ENCODE data around the gene PGA4. TPM values are rescaled to one million over a fixed set of nuclear protein-coding genes. Genes with fewer than 3 reads are reported as not detected.

PGA4 gene
- total and polyA plus RNA-seq, 9 of the 15 experiments (the other 6 are each of a cell fraction or from before 2014, with no cell fraction given) = not detected

DNA sequence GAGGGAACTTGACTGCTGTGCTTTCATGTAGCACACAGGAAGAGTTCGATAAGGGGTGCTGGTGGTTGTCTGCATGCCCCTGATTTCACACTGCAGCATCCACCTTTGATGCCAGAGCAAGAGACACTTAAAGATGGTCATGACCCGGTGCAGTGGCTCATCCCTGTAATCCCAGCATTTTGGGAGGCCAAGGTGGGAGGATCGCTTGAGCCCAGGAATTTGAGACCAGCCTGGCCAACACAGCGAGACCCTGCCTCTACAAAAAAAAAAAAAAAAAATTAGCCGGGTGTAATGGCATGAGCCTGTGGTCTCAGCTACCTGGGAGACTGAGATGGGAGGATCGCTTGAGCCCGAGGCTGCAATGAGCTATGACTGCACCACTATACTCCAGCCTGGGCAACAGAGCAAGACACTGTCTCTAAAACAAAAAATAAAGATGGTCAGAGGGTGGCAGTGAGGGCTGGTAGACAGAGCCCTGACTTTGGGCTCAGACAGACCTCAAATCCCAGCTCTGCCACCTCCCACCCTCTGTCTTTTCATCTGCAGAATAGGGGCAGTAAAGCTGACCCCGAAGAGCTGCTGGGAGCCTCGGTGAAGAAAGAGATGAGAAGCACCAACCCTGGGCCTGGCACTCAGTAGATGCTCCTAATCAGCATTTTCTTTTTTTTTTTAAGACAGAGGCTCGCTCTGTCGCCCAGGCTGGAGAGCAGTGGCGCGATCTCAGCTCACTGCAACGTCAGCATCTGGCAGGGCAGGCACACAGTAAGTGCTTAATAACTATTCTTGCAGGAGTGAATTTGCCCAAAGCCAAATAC is 55.2 kb downstream of the PGA4 start:
- ChIA-PET POLR2A (interaction anchor here (0.9 kb wide), 1 partner anchor 84 kb away, joined by 4 read pairs; the partner anchor contains the start of gene CYB561A3), CTCF (ENCODE audit: low intra/inter-chr PET ratio) (no interaction called here)
- intact Hi-C loops (cut with micrococcal nuclease) (no loop called here), in situ Hi-C loops (cut with MboI) (no loop called here)
- Histone ChIP-seq H3K27me3 (ENCODE audit: control insufficient read depth in 2 of 2, insufficient read depth in 2 of 2, low read length in 2 of 2) (no peaks in the 10 kb centered on the region), H3K79me2 (ENCODE audit: control insufficient read depth, insufficient read depth, low read length) (no peaks in the 10 kb centered on the region), H4K20me1 (replicated peaks; ENCODE audit: control insufficient read depth, insufficient read depth, low read length) (no peaks in the 10 kb centered on the region), H3K4me2 (ENCODE audit: insufficient read depth, low read length) (no peak overlapping the region), H2AFZ (ENCODE audit: low read depth, low read length) (no peak overlapping the region), H3K27ac (ENCODE audit: extremely low read depth, low read depth, low read length) (no peak overlapping the region), H3K9me3 (replicated peaks; ENCODE audit: control insufficient read depth, insufficient read depth, low read depth, low read length) (no peaks in the 10 kb centered on the region), H3K9ac (ENCODE audit: insufficient read depth in 1 of 2, low read depth in 2 of 2, low read length in 2 of 2) (no peak overlapping the region), H3K4me3 (no peak overlapping the region), H3K36me3 (ENCODE audit: control insufficient read depth, insufficient read depth, low read length) (no peaks in the 10 kb centered on the region), H3K9me1 (ENCODE audit: control insufficient read depth, insufficient read depth, low read length) (no peaks in the 10 kb centered on the region), H3K4me1 (replicated peaks in 1 of 2; ENCODE audit: control insufficient read depth in 2 of 2, insufficient read depth in 2 of 2, low read length in 2 of 2) (peaks cover 11 to 28% of the 10 kb centered on the region in 2 experiments; a peak in 4 of 5 replicates)
- WGBS (ENCODE audit: insufficient coverage, low coverage, missing lambda C conversion rate) = 54% methylated on average over 9 of the region's 14 CpGs
- ATAC-seq (no peak), FAIRE-seq (no peak), DNase-seq (ENCODE audit: extremely low read depth in 1 of 4, low spot score in 3 of 4) (no peak)
- no TSS peak for BruUV-seq (replicated peaks)
- TF ChIP-seq, protein P1, sequence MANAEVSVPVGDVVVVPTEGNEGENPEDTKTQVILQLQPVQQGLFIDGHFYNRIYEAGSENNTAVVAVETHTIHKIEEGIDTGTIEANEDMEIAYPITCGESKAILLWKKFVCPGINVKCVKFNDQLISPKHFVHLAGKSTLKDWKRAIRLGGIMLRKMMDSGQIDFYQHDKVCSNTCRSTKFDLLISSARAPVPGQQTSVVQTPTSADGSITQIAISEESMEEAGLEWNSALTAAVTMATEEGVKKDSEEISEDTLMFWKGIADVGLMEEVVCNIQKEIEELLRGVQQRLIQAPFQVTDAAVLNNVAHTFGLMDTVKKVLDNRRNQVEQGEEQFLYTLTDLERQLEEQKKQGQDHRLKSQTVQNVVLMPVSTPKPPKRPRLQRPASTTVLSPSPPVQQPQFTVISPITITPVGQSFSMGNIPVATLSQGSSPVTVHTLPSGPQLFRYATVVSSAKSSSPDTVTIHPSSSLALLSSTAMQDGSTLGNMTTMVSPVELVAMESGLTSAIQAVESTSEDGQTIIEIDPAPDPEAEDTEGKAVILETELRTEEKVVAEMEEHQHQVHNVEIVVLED (CRISPR knock-in tag; IDR thresholded peaks at IDR 0.05) = no peak
- TF ChIP-seq ZNF121 (CRISPR knock-in tag; conservative IDR thresholded peaks at IDR 0.05) = peak; percentile 87

All from K562 (cell line).